HepG2 (cell line): ENCODE data around the gene KCNF1. TPM values are rescaled to one million over a fixed set of nuclear protein-coding genes. Genes with fewer than 3 reads are reported as not detected.

Experiments used
- ATAC-seq: fragments of 200-7000 bp; cut with Tn5 transposase; 3 replicates; pipeline ENCODE4 v1.9.1; 2020; ENCODE audit warnings: mild to moderate bottlenecking, moderate library complexity
- BruUV-seq: library from RNA; stranded (reverse); fragments of 400-500 nt; replicated peaks from 2 replicates; lab custom pipeline; 2021; lab: Mats Ljungman, UMichigan
- CTCF ChIA-PET: fragments of 300-600 bp; formaldehyde crosslinking; extraction: SDS; loops from one replicate; lab custom pipeline; 2021; ENCODE audit warnings: low total read pairs, inconsistent platforms, low intra/inter-chr PET ratio; lab: Yijun Ruan, JAX
- POLR2A ChIA-PET: fragments of 350-600 bp; sonication (Branson Sonifier 250); formaldehyde crosslinking; loops from one replicate; lab custom pipeline; 2020; ENCODE audit warnings: antibody characterized with exemption, inconsistent platforms; lab: Yijun Ruan, JAX
- DNase-seq: peaks from one replicate; pipeline ENCODE4 v3.0.0-alpha.2; 2015; ENCODE audit warnings: low spot score
- FAIRE-seq: peaks from 3 replicates; lab custom pipeline; 2011; peaks lifted over from hg19 to GRCh38; lab: Jason Lieb, UNC
- H2AFZ ChIP-seq: one replicate; pipeline ENCODE4 v1.6.1; 2011; ENCODE audit warnings: low read length, inconsistent platforms
- H3K27ac ChIP-seq: fragments of 300-600 bp; 3 replicates; pipeline ENCODE4 v1.8.0; 2011; ENCODE audit warnings: mixed run types, mild to moderate bottlenecking, mixed read lengths, low read length, inconsistent platforms; ENCODE audit not compliant: insufficient read depth; ENCODE audit errors: extremely low read length
- H3K27me3 ChIP-seq, 2 experiments: fragments of 200-600 bp in 1 of 2; 2 replicates in 1 of 2; 3 replicates in 1 of 2; pipeline versions ENCODE4 v1.6.0 to v1.8.0; 2011; ENCODE audit warnings: low read length in 2 of 2, mild to moderate bottlenecking in 2 of 2, moderate library complexity in 2 of 2, inconsistent platforms in 1 of 2; ENCODE audit not compliant: insufficient read depth in 2 of 2, control insufficient read depth in 1 of 2
- H3K36me3 ChIP-seq, 2 experiments: fragments of 200-600 bp in 1 of 2; replicated peaks in 1 of 2; 2 replicates in 1 of 2; 3 replicates in 1 of 2; pipeline versions ENCODE4 v1.5.1 to v1.8.0; 2011; ENCODE audit warnings: low read length in 2 of 2, inconsistent platforms in 1 of 2; ENCODE audit not compliant: insufficient read depth in 2 of 2, control insufficient read depth in 1 of 2
- H3K4me1 ChIP-seq: 2 replicates; pipeline ENCODE4 v1.5.1; 2012; ENCODE audit warnings: low read length, inconsistent platforms; ENCODE audit not compliant: insufficient read depth
- H3K4me2 ChIP-seq: 2 replicates; pipeline ENCODE4 v1.6.0; 2011; ENCODE audit warnings: low read depth, low read length, inconsistent platforms
- H3K4me3 ChIP-seq, 3 experiments: fragments of 200-600 bp in 1 of 3; sonication (generic), shearing (Covaris generic) in 1 of 3; replicated peaks in 1 of 3; 2 replicates each; pipeline ENCODE4 v1.5.1; 2011 to 2016; ENCODE audit warnings: low read length in 3 of 3, inconsistent platforms in 2 of 3, low read depth in 2 of 3, mild to moderate bottlenecking in 2 of 3, control low read depth in 1 of 3, mixed read lengths in 1 of 3; ENCODE audit not compliant: insufficient read depth in 1 of 3
- H3K79me2 ChIP-seq: one replicate; pipeline ENCODE4 v1.6.1; 2011; ENCODE audit warnings: low read length, inconsistent platforms; ENCODE audit not compliant: insufficient read depth
- H3K9ac ChIP-seq: 2 replicates; pipeline ENCODE4 v1.6.0; 2011; ENCODE audit warnings: mild to moderate bottlenecking, low read depth, low read length, inconsistent platforms; ENCODE audit not compliant: insufficient read depth
- H3K9me3 ChIP-seq: 2 replicates; pipeline ENCODE4 v1.5.1; 2012; ENCODE audit warnings: mild to moderate bottlenecking, low read length
- H4K20me1 ChIP-seq: 2 replicates; pipeline ENCODE4 v1.6.0; 2011; ENCODE audit warnings: inconsistent platforms, mild to moderate bottlenecking, low read length, moderate library complexity; ENCODE audit not compliant: insufficient read depth
- EED ChIP-seq: sonication (generic); formaldehyde crosslinking; IDR thresholded peaks from 2 replicates; pipeline ENCODE4 v1.5.0; 2020; ENCODE audit warnings: mild to moderate bottlenecking, missing genetic modification reagents
- HNRNPK ChIP-seq: fragments of 200-400 bp; formaldehyde crosslinking; IDR thresholded peaks from 2 replicates; pipeline ENCODE4 v1.6.1; 2018; ENCODE audit warnings: low read length, low read depth, moderate library complexity, mild to moderate bottlenecking; ENCODE audit not compliant: poor library complexity, severe bottlenecking
- RBAK ChIP-seq: sonication (generic); formaldehyde crosslinking; IDR thresholded peaks from 2 replicates; pipeline ENCODE4 v1.5.1; 2020; ENCODE audit warnings: mild to moderate bottlenecking, missing genetic modification reagents
- ZNF264 ChIP-seq: sonication (generic); formaldehyde crosslinking; IDR thresholded peaks from 2 replicates; pipeline ENCODE4 v1.4.0; 2020; ENCODE audit warnings: missing genetic modification reagents
- WGBS: methylation state at CpG from one replicate; pipeline ENCODE4 v1.1.6; 2017; ENCODE audit warnings: low lambda C conversion rate; 5-methylcytosine and 5-hydroxymethylcytosine counted together
- in situ Hi-C: cut with HindIII; loops from 2 replicates; pipeline ENCODE4 v1.10.0; 2017; ENCODE audit warnings: low pct_unique_long_range_greater_than_20kb; ENCODE audit not compliant: extremely low pct_ligation_motif_present
- intact Hi-C: fragments of 100-400 bp; cut with micrococcal nuclease; formaldehyde crosslinking; loops from one replicate; pipeline ENCODE4 v1.10.0; 2022; ENCODE audit not compliant: unreplicated experiment
- polyA plus RNA-seq, 8 experiments: library from polyadenylated mRNA; depleted of rRNA in 3 of 8; stranded (reverse) in 7 of 8; unstranded in 1 of 8; fragments of >200 nt; fragmentation: Illumina TruSeq in 4 of 8; extraction: Trizol in 4 of 8; gene quantifications; 2 replicates each; pipeline versions ENCODE4 v1.2.1 to v1.2.3, GENCODE V29; 2011 to 2016; ENCODE audit warnings: low read depth in 4 of 8, missing spikeins in 1 of 8, mixed read lengths in 1 of 8; ENCODE audit not compliant: insufficient read depth in 1 of 8
- total RNA-seq, 5 experiments: library from RNA; depleted of rRNA; stranded (reverse); fragments of >200 nt; fragmentation: Illumina TruSeq; extraction: Trizol; gene quantifications; 2 replicates each; pipeline ENCODE4 v1.2.3, GENCODE V29; 2016; ENCODE audit warnings: low read depth in 1 of 5
- TF ChIP-seq, protein P1 (sequence below): sonication (generic); formaldehyde crosslinking; IDR thresholded peaks from 2 replicates; pipeline ENCODE4 v1.4.0; 2020; ENCODE audit warnings: missing genetic modification reagents
- TF ChIP-seq, protein P2 (sequence below): sonication (generic); formaldehyde crosslinking; IDR thresholded peaks from 2 replicates; pipeline ENCODE4 v1.4.0; 2020; ENCODE audit warnings: missing genetic modification reagents, mild to moderate bottlenecking, borderline replicate concordance

Gene KCNF1
- total and polyA plus RNA-seq, 2 of the 13 experiments (the other 11 are each of a cell fraction or from before 2014, with no cell fraction given), result 0.09 to 0.12 TPM

DNA sequence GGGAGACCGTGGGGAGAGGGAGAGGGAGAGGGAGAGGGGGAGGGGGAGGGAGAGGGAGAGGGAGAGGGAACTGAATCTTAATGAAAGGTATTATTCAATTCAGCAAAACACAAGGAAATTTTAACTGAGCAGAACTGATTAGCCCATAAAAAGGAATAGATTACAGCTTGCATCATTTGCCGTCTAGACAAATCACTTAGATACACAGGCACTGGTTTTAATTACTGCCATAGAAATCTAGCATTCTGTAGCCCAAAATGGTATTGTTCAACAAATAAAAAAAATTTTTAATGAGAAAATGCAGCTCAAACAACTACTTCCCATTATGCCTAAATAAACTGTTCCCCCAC is 7.9 kb upstream of the KCNF1 start:
- Histone ChIP-seq H3K79me2 (no peaks in the 10 kb centered on the region), H3K9ac (no peak overlapping the region), H3K27ac (no peak overlapping the region), H4K20me1 (no peaks in the 10 kb centered on the region), H3K27me3 (peaks cover 0 to 10% of the 10 kb centered on the region in 2 experiments; a peak in 1 of 5 replicates), H3K4me3 (no peak overlapping the region), H3K4me2 (no peak overlapping the region), H3K9me3 (no peaks in the 10 kb centered on the region), H3K36me3 (no peaks in the 10 kb centered on the region), H2AFZ (no peak overlapping the region), H3K4me1 (peaks cover 6% of the 10 kb centered on the region; the same call in 1 of the 2 replicates)
- ChIA-PET POLR2A (no interaction called here), CTCF (no interaction called here)
- ATAC-seq (no peak), DNase-seq (no peak), FAIRE-seq (no peak)
- 75% methylated on average over 2 of the region's 2 CpGs for WGBS
- in situ Hi-C loops, result loop anchor here (10.0 kb wide), 1 partner anchor 221 kb away; no protein-coding TSS in a partner anchor
- intact Hi-C loops, result no loop called here
- TF ChIP-seq, protein P1, sequence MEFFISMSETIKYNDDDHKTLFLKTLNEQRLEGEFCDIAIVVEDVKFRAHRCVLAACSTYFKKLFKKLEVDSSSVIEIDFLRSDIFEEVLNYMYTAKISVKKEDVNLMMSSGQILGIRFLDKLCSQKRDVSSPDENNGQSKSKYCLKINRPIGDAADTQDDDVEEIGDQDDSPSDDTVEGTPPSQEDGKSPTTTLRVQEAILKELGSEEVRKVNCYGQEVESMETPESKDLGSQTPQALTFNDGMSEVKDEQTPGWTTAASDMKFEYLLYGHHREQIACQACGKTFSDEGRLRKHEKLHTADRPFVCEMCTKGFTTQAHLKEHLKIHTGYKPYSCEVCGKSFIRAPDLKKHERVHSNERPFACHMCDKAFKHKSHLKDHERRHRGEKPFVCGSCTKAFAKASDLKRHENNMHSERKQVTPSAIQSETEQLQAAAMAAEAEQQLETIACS (CRISPR knock-in tag), result no peak
- peak; percentile 90 for TF ChIP-seq HNRNPK
- no TSS peak for BruUV-seq

DNA sequence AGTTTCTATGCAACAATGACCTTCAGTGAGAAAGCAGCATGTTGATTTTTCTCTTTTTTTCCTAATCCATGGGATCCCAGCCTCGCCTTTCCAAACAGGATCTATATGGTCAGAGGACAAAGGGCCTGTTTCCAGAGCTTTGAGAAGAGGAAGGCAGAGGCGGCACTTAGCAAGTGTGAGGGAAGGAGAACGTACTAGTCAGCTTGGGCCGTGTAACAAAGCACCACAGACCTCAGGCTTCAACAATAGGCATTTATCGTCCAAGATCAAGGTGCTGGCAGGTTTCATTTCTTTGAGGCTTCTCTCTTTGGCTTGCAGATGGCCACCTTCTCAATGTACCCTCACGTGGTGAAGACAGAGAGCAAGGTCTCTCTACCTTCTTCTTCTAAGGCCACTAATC is 7.3 kb upstream of the KCNF1 start:
- no peaks in the 10 kb centered on the region for H3K9me3 ChIP-seq
- H3K4me3 ChIP-seq, result no peak overlapping the region
- FAIRE-seq, result peak; percentile 40
- ChIA-PET CTCF (no interaction called here), POLR2A (no interaction called here)
- WGBS, result 10% methylated on average over 6 of the region's 6 CpGs
- H3K4me2 ChIP-seq, result no peak overlapping the region
- intact Hi-C loops, result no loop called here
- H2AFZ ChIP-seq, result no peak overlapping the region
- H3K4me1 ChIP-seq, result peaks cover 6% of the 10 kb centered on the region; the same call in 1 of the 2 replicates
- H3K27me3 ChIP-seq, result peaks cover 0 to 11% of the 10 kb centered on the region in 2 experiments; a peak in 1 of 5 replicates
- in situ Hi-C loops, result loop anchor here (10.0 kb wide), 1 partner anchor 220 kb away; no protein-coding TSS in a partner anchor
- peak; percentile 14 for DNase-seq
- no peak for ATAC-seq
- H4K20me1 ChIP-seq, result no peaks in the 10 kb centered on the region
- no peak overlapping the region for H3K27ac ChIP-seq
- H3K36me3 ChIP-seq, result no peaks in the 10 kb centered on the region
- no peaks in the 10 kb centered on the region for H3K79me2 ChIP-seq
- H3K9ac ChIP-seq, result no peak overlapping the region
- TF ChIP-seq, protein P2, sequence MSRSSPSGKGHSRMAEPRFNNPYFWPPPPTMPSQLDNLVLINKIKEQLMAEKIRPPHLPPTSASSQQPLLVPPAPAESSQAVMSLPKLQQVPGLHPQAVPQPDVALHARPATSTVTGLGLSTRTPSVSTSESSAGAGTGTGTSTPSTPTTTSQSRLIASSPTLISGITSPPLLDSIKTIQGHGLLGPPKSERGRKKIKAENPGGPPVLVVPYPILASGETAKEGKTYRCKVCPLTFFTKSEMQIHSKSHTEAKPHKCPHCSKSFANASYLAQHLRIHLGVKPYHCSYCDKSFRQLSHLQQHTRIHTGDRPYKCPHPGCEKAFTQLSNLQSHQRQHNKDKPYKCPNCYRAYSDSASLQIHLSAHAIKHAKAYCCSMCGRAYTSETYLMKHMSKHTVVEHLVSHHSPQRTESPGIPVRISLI, result 0 out of 2 replicates have a peak, but pooled peaks have one; percentile 16
- TF ChIP-seq EED (CRISPR knock-in tag), result no peak
- TF ChIP-seq RBAK, result peak; percentile 98
- TF ChIP-seq ZNF264, result peak; percentile 69
- BruUV-seq, result no TSS peak
